B cell (primary cell): ENCODE results near the gene BNC2. TPM values are rescaled to one million over a fixed set of nuclear protein-coding genes. Genes with fewer than 3 reads are reported as not detected.

ENCODE experiments used
- ATAC-seq: fragments of 200-7000 bp; cut with Tn5 transposase; one replicate; pipeline ENCODE4 v1.10.0; 2021; ENCODE audit warnings: low read depth, mild to moderate bottlenecking, moderate number of reproducible peaks, moderate library complexity
- CTCF ChIA-PET: fragments of 350-600 bp; sonication (Branson Sonifier 250); formaldehyde crosslinking; loops from one replicate; lab custom pipeline; 2021; ENCODE audit warnings: antibody characterized with exemption, inconsistent platforms; lab: Charles Lee
- POLR2A ChIA-PET: fragments of 350-600 bp; sonication (Branson Sonifier 250); formaldehyde crosslinking; loops from one replicate; lab custom pipeline; 2021; ENCODE audit warnings: antibody characterized with exemption; lab: Charles Lee
- DNase-seq: peaks from one replicate; pipeline ENCODE4 v3.0.0; 2013
- H2AFZ ChIP-seq: 2 replicates; pipeline ENCODE4 v1.6.1; 2012; ENCODE audit warnings: mild to moderate bottlenecking, low read depth, low read length; ENCODE audit not compliant: insufficient read depth, poor library complexity, severe bottlenecking
- H3K27ac ChIP-seq, 2 donors: 1 replicate in 1 of 2; 2 replicates in 1 of 2; pipeline ENCODE4 v1.5.1; 2012 to 2013; ENCODE audit warnings: low read length in 2 of 2, mild to moderate bottlenecking in 2 of 2, moderate library complexity in 1 of 2
- H3K27me3 ChIP-seq, 4 experiments: fragments of 200-600 bp in 1 of 4; sonication (generic) in 1 of 4; replicated peaks in 1 of 4; 1 replicate in 2 of 4; 2 replicates in 2 of 4; pipeline versions ENCODE4 v1.6.1 to v1.7.0; 2013 to 2016; ENCODE audit warnings: low read length in 3 of 4, mild to moderate bottlenecking in 2 of 4, mixed read lengths in 1 of 4, moderate library complexity in 1 of 4; ENCODE audit not compliant: insufficient read depth in 4 of 4, control insufficient read depth in 3 of 4; ENCODE audit errors: control extremely low read depth in 1 of 4
- H3K36me3 ChIP-seq, 2 experiments: replicated peaks in 1 of 2; 1 replicate in 1 of 2; 2 replicates in 1 of 2; pipeline versions ENCODE4 v1.6.1 to v1.7.1; 2013; ENCODE audit warnings: low read length in 1 of 2; ENCODE audit not compliant: insufficient read depth in 2 of 2, control insufficient read depth in 1 of 2; ENCODE audit errors: control extremely low read depth in 1 of 2, extremely low read depth in 1 of 2
- H3K4me1 ChIP-seq, 2 donors: fragments of 200-600 bp in 1 of 2; sonication (generic) in 1 of 2; 1 replicate in 1 of 2; 2 replicates in 1 of 2; pipeline versions ENCODE4 v1.5.1 to v1.6.1; 2013 to 2017; ENCODE audit warnings: low read length in 2 of 2; ENCODE audit not compliant: control insufficient read depth in 2 of 2, insufficient read depth in 2 of 2
- H3K4me2 ChIP-seq: replicated peaks from 2 replicates; pipeline ENCODE3; 2012; ENCODE audit warnings: mild to moderate bottlenecking, low read depth, low read length; ENCODE audit not compliant: poor library complexity, severe bottlenecking
- H3K4me3 ChIP-seq, 5 experiments: fragments of 200-600 bp in 1 of 5; sonication (generic) in 1 of 5; 1 replicate in 3 of 5; 2 replicates in 2 of 5; pipeline versions ENCODE4 v1.5.1 to v1.7.0; 2011 to 2016; ENCODE audit warnings: low read length in 4 of 5, mild to moderate bottlenecking in 4 of 5, low read depth in 2 of 5, control low read depth in 1 of 5, moderate library complexity in 1 of 5; ENCODE audit not compliant: insufficient read depth in 1 of 5; ENCODE audit errors: control extremely low read depth in 1 of 5, extremely low read depth in 1 of 5
- H3K79me2 ChIP-seq: fragments of 200-600 bp; sonication (generic); one replicate; pipeline ENCODE4 v1.6.0; 2016; ENCODE audit warnings: low read length; ENCODE audit not compliant: control insufficient read depth, insufficient read depth
- H3K9ac ChIP-seq: fragments of 200-600 bp; sonication (generic); 2 replicates; pipeline ENCODE4 v1.6.1; 2017; ENCODE audit warnings: mild to moderate bottlenecking, low read length, moderate library complexity
- H3K9me3 ChIP-seq, 3 donors: one replicate each; pipeline versions ENCODE4 v1.6.1 to v1.7.1; 2013; ENCODE audit warnings: low read length in 2 of 3; ENCODE audit not compliant: control insufficient read depth in 2 of 3, insufficient read depth in 1 of 3; ENCODE audit errors: control extremely low read depth in 1 of 3
- H4K20me1 ChIP-seq: 2 replicates; pipeline ENCODE4 v1.6.0; 2012; ENCODE audit warnings: mild to moderate bottlenecking, low read length; ENCODE audit not compliant: insufficient read depth, control insufficient read depth, poor library complexity, severe bottlenecking
- H3K27ac Mint-ChIP-seq: one replicate; pipeline ENCODE4 v1.8.0; 2021; ENCODE audit warnings: mixed read lengths
- H3K27me3 Mint-ChIP-seq: one replicate; pipeline ENCODE4 v1.8.0; 2021; ENCODE audit warnings: mixed read lengths
- H3K4me1 Mint-ChIP-seq: one replicate; pipeline ENCODE4 v1.8.0; 2021; ENCODE audit warnings: mixed read lengths
- H3K4me3 Mint-ChIP-seq: one replicate; pipeline ENCODE4 v1.8.0; 2021; ENCODE audit warnings: mixed read lengths
- H3K9me3 Mint-ChIP-seq: one replicate; pipeline ENCODE4 v1.8.0; 2022; ENCODE audit warnings: mixed read lengths; ENCODE audit not compliant: insufficient read depth
- EZH2 ChIP-seq: IDR thresholded peaks from 2 replicates; pipeline ENCODE4 v1.6.1; 2012; ENCODE audit warnings: borderline replicate concordance, low read depth, mild to moderate bottlenecking, moderate library complexity, low read length; ENCODE audit not compliant: insufficient read depth, poor library complexity, severe bottlenecking
- WGBS: methylation state at CpG from one replicate; pipeline ENCODE4 v1.1.5; 2013; ENCODE audit warnings: missing lambda C conversion rate; ENCODE audit not compliant: insufficient coverage; 5-methylcytosine and 5-hydroxymethylcytosine counted together
- intact Hi-C: fragments of 100-400 bp; cut with micrococcal nuclease; formaldehyde crosslinking; loops from one replicate; pipeline ENCODE4 v1.10.0; 2022
- polyA plus RNA-seq: library from polyadenylated mRNA; depleted of rRNA; stranded (reverse); fragments of >200 nt; gene quantifications from 2 replicates; pipeline ENCODE4 v1.2.3, GENCODE V29; 2012
- total RNA-seq, 2 donors: library from RNA; stranded (reverse); fragments of 120-200 nt in 1 of 2; gene quantifications; 1 replicate in 1 of 2; 2 replicates in 1 of 2; pipeline versions ENCODE4 v1.2.3 to v1.2.4, GENCODE V29; 2013 to 2022
- TF ChIP-seq, protein P1 (sequence below): fragments of 200-600 bp; IDR thresholded peaks from one replicate; pipeline ENCODE4 v1.8.0; 2022; ENCODE audit warnings: antibody characterized with exemption, mild to moderate bottlenecking

Gene BNC2
- total and polyA plus RNA-seq, 2 donors (not counting 1 experiment from before 2014, with no cell fraction given) = 0.01 TPM; not detected in 1

DNA sequence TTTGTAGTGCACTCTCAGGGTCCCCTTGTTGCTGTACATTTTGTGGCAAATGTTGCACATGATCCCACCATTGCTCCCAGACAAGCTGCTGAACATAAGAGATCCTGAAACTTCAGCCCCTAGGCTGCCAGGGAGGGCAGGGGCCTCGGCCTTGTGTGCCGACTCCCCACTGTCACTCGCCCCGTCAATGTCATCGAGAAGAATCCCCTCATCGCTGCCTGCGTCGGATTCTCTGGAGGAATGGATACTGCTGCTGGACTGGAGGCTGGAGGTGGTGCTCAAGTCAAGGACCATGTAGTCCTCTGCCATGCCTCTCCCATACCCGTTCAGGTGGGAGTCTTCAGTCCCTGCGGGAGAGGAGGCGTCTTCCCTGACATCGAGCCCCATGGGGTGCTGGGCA is 451.3 kb downstream of the BNC2 start:
- CTCF ChIA-PET = no interaction called here
- DNase-seq (no peak), ATAC-seq (no peak)
- H3K4me1 ChIP-seq = no peaks in the 10 kb centered on the region
- POLR2A ChIA-PET = no interaction called here
- no peak overlapping the region for H2AFZ ChIP-seq
- H3K4me3 Mint-ChIP-seq = no peak overlapping the region
- no peak overlapping the region for H3K27ac ChIP-seq
- no peaks in the 10 kb centered on the region for H3K36me3 ChIP-seq
- H3K9me3 Mint-ChIP-seq = peaks cover 3% of the 10 kb centered on the region
- WGBS = 95% methylated on average over 12 of the region's 12 CpGs
- H3K27ac Mint-ChIP-seq = no peak overlapping the region
- no peaks in the 10 kb centered on the region for H3K4me1 Mint-ChIP-seq
- no peaks in the 10 kb centered on the region for H4K20me1 ChIP-seq
- intact Hi-C loops = no loop called here
- no peak for TF ChIP-seq EZH2
- TF ChIP-seq, protein P1, sequence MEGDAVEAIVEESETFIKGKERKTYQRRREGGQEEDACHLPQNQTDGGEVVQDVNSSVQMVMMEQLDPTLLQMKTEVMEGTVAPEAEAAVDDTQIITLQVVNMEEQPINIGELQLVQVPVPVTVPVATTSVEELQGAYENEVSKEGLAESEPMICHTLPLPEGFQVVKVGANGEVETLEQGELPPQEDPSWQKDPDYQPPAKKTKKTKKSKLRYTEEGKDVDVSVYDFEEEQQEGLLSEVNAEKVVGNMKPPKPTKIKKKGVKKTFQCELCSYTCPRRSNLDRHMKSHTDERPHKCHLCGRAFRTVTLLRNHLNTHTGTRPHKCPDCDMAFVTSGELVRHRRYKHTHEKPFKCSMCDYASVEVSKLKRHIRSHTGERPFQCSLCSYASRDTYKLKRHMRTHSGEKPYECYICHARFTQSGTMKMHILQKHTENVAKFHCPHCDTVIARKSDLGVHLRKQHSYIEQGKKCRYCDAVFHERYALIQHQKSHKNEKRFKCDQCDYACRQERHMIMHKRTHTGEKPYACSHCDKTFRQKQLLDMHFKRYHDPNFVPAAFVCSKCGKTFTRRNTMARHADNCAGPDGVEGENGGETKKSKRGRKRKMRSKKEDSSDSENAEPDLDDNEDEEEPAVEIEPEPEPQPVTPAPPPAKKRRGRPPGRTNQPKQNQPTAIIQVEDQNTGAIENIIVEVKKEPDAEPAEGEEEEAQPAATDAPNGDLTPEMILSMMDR = no peak
- no peak overlapping the region for H3K4me2 ChIP-seq
- H3K4me3 ChIP-seq = no peak overlapping the region
- H3K27me3 ChIP-seq = no peaks in the 10 kb centered on the region
- no peaks in the 10 kb centered on the region for H3K9me3 ChIP-seq
- no peaks in the 10 kb centered on the region for H3K79me2 ChIP-seq
- no peak overlapping the region for H3K9ac ChIP-seq
- no peaks in the 10 kb centered on the region for H3K27me3 Mint-ChIP-seq

DNA sequence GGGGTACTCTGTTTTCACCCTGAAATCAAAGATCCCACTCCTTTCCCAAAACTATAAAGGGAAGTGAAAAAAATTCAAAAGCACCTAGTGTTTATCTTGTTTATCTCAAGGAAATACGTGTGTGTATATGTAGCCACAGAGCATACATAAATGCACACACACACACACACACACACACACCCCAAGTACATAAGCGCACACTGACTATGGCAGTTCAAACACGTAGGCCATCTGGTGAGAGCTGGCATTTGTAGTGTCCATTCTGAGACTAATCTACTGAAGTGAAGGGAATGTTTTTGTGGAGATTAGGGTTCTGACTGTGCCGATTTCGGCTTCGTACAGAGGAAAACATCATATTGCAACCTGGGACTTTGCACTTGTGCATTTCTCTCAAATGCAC is 451.7 kb downstream of the BNC2 start:
- Histone ChIP-seq H3K27me3 (no peaks in the 10 kb centered on the region), H3K9me3 (no peaks in the 10 kb centered on the region), H3K4me1 (no peaks in the 10 kb centered on the region), H3K4me2 (no peak overlapping the region), H3K79me2 (no peaks in the 10 kb centered on the region), H3K4me3 (no peak overlapping the region), H3K36me3 (no peaks in the 10 kb centered on the region), H4K20me1 (no peaks in the 10 kb centered on the region), H3K27ac (no peak overlapping the region), H3K9ac (no peak overlapping the region), H2AFZ (no peak overlapping the region)
- Mint-ChIP-seq H3K9me3 (peaks cover 3% of the 10 kb centered on the region), H3K27ac (no peak overlapping the region), H3K4me1 (no peaks in the 10 kb centered on the region), H3K4me3 (no peak overlapping the region), H3K27me3 (no peaks in the 10 kb centered on the region)
- ATAC-seq = no peak
- ChIA-PET CTCF (no interaction called here), POLR2A (no interaction called here)
- DNase-seq = no peak
- no peak for TF ChIP-seq EZH2
- TF ChIP-seq, protein P1 = no peak
- WGBS = 90% methylated on average over 3 of the region's 6 CpGs
- intact Hi-C loops = no loop called here
